ENCODE results near the gene MPZL1.
"Not testable (repeated sequence)": the region's sequence is repeated elsewhere in the genome, so short reads cannot be mapped to it uniquely, and the experiment has no call there.

MPZL1 gene

DNA sequence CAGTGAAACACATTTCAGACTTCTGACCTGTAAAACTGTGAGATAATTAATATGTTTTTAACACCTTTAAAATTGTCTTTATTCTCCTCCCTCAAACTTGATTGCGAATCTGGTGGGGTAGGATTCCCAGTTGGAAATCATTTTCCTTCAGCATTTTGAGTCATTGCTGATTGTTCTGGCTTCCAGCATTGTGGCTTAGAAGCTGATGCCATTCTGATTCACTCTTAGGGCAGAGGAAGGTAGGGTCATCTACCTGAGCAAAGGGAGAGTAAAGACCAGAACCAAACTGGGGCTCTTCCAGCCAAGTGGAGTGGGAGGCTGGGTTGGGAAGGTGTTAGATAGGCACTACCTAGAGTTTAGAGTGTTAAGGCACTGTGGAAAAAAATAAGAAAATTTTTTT lies 61.2 kb downstream of the MPZL1 start:
- DNase-seq, result no peak

DNA sequence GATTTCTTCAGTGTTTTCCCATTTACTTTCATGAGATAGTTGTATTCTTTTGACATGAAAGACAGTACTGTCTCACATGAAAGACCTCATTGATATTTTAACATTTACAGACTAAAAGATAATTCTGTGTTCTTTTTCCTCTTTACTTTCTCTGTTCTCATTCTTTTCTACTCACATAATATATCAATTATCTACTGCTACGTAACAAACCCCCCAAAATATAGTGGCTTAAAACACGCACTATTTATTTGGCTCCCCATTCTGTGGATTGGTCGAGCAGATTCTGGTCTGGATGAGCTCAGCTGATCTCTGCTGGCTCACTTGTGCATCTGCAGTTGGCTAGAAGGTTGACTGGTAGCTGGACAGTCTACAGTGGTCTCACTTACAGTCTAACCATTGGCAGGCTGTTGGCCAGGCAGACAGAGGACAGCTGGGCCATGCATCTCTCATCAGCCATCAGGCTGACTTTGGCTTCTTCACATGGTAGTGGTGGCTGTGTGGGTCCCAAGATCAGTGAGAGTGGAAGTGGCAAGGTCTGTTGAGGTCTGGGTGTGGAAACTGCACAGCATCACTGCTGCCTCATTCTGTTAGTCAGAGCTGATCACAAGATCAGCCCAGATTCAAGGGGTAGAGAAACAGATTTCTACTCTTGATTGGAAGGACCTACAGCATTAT lies 63.2 kb downstream of the MPZL1 start:
- DNase-seq, result no peak

- DNase-seq, result no peak
Observed at GRCh38 chr1:167786502-167786901, 64.7 kb downstream of the MPZL1 start.

- no peak for DNase-seq
Observed at GRCh38 chr1:167789501-167789900, 67.7 kb downstream of the MPZL1 start.

GRCh38 chr1:167790117-167790516 lies 68.3 kb downstream of the MPZL1 start:
- no peak for DNase-seq

DNA sequence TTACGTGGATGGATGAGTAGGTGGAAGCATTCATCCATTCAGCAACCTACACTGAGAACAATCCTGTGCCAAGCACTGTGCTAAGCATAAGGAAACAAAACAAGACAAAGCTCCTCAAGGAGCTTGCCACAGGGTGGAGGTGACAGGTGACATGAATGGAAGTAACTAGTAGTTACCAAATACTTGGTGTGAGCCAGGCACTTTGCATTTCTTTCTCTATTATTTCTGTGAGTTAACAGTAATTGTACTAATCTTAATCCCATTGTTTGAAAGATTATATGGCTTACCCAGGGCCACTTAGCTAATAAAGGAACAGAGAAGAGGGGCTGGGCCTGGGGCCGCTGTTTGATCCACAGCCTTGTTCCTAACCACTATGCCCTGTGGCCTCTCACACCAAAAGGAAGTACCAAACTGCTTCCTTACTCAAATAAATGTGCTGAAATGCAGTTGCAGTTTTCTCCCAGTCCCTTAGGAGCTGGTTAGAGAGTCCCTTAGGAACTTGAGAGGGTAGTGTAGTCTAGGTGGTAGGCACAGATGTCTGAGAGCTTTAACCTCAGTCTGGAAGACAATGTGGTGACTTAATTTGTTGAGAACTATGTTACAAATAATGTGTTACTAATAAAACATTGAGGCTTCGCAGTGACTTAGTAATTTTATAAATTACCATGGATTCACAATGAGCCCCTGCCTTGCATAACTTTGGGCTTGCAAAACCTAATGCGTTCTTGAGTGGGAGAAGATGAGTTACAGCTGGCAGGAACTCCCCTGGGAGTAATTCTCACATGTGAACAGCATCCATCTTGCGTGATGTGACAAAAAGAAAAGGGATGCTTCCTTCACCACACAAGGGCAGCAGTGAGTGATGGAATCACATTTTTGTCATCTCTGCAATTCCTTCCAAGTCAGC lies 69.8 kb downstream of the MPZL1 start:
- DNase-seq, result peak in 1 of 2 donors; percentile 29

- no peak for DNase-seq
Observed at GRCh38 chr1:167792188-167792565, 70.4 kb downstream of the MPZL1 start.

- no peak for DNase-seq
Observed at GRCh38 chr1:167794043-167794442, 72.3 kb downstream of the MPZL1 start.

DNA sequence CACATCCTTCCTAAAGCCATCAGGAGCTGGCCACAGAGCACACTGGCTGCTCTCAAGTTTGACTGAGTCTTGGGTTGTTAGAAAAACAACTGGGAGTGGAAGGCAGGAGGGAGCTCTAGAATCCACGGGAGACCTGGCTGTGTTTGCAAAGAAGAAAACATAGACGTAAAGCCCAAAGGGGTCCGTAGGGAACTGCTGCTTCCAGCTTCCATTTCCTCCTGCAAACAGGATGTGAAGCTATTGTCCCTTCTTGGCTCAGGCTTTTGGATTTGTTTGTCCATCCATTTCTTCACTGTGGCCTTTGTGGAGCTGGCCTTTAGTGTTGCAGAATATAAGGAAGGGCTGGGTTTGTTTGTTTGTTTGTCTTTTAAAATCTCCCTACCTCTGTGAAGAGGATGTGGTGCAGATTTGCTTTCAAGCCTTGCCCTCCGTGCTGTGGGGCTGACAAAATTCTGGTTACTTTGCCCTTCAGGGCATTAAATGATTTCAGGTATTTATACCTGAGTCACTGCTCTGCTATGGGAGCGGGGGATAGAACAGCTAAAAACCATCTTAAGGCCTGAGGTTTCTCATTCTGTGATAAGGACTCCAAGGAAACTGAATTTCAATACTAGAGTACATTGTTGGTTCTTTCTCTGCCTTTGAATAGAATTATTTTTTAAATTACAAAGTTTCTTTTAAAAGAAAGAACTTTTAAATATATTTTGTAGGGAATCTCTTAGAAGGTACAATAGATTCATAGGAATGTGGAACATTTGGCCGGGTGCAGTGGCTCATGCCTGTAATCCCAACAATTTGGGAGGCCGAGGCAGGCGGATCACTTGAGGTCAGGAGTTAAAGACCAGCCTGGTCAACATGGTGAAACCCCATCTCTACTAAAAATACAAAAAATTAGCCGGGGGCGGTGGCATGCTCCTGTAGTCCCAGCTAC lies 74.3 kb downstream of the MPZL1 start:
- DNase-seq, result no peak

GRCh38 chr1:167797015-167797414 lies 75.2 kb downstream of the MPZL1 start:
- peak; percentile 13 to 92 for DNase-seq

GRCh38 chr1:167798952-167799351 lies 77.2 kb downstream of the MPZL1 start:
- DNase-seq, result no peak

- DNase-seq, result no peak
Observed at GRCh38 chr1:167799747-167800146, 78.0 kb downstream of the MPZL1 start.

DNA sequence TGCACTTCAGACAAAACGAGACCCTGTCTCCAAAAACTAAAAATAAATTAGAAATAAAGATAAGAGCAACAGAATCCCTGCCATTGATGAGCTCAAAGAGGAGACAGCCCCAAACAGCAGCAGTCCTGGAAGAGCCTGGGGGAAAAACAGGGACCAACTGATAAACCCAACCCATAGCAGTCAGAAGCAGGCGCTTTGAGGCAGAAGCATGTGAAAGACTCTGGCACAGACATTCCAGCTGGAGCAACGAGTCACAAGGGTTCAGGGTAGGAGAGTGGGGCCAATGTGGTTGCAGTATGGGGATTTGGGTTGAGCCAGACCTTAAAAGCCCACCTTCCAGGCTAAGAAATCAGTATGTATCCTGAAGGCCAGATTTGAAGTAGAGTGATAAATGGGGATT lies 78.5 kb downstream of the MPZL1 start:
- DNase-seq, result no peak

DNA sequence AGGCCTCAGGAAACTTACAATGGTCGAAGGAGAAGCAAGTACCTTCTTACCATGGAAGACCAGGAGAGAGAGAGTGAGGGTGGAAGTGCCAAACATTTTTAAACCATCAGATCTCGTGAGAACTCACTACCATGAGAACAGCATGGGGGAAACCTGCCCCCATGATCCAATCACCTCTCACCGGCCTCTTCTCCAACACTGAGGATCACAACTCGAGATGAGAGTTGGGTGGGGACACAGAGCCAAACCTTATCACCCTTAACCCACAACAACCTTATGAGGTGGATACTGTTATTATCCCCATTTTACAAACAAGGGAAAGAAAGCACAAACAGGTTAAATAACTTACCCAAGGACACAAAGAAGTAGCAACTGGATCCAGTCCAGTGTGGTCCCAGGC lies 80.5 kb downstream of the MPZL1 start:
- no peak for DNase-seq

DNA sequence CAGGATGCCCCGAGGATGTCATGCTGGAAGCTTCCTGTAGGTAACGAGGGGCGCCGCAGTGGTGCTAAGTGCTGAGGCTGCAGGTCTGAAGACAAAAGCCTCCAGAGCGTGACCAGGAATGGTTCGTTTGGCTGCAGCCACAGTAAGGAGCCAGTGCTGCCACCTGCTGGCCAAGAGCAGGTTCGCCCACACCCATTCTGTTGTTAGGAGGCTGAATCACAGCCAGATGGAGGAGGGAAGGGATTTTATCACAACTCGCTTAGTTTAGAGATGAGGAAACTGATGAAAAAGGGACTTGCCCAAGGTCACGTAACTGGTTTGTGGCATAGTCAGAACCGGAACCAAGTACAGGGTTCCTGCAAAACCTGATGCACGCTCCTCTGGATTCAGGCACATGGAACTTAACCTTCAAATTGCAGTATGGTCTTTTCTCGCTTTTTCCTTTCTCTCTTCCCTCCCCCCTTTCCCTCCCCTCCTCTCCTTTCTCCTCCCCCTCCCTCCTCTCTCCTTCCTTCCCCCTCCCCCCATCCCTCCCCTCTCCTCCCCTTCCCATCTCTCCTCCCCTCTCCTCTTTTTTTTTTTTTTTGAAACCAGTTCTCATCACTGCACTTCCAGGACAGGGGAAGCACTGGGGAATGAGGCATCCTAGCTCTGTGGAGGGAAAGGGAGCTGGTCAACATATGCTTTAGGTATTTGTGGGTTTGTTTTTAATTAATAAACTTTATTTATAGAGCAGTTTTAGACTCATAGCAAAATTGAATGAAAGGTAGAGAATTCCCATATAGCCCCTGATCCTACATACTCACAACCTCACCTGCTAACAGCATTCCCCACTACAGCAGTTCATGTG lies 81.8 kb downstream of the MPZL1 start:
- peak; percentile 75 to 93 for DNase-seq

GRCh38 chr1:167805041-167805556 lies 83.3 kb downstream of the MPZL1 start:
- DNase-seq, result peak in 1 of 2 donors; percentile 73

DNA sequence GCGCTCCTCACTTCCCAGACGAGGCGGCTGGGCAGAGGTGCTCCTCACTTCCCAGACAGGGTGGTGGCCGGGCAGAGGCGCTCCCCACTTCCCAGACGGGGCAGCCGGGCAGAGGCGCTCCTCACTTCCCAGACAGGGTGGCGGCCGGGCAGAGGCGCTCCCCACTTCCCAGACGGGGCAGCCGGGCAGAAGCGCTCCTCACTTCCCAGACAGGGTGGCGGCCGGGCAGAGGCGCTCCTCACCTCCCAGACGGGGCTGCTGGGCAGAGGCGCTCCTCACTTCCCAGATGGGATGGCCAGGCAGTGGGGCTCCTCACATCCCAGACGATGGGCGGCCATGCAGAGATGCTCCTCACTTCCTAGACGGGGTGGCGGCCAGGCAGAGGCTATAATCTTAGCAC lies 84.5 kb downstream of the MPZL1 start:
- not testable (repeated sequence) for DNase-seq

DNA sequence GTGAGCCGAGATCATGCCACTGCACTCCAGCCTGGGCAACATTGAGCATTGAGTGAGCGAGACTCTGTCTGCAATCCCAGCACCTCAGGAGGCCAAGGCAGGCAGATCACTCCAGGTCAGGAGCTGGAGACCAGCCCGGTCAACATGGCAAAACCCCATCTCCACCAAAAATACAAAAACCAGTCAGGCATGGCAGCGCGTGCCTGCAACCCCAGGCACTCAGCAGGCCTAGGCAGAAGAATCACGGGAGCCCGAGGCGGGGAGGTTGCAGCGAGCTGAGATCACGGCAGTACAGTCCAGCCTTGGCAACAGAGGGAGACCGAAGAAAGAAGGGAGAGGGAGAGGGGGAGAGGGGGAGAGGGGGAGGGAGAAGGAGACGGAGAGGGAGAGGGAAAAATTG lies 84.9 kb downstream of the MPZL1 start:
- not testable (repeated sequence) for DNase-seq

- no peak for DNase-seq
Observed at GRCh38 chr1:167808104-167808503, 86.3 kb downstream of the MPZL1 start.

DNA sequence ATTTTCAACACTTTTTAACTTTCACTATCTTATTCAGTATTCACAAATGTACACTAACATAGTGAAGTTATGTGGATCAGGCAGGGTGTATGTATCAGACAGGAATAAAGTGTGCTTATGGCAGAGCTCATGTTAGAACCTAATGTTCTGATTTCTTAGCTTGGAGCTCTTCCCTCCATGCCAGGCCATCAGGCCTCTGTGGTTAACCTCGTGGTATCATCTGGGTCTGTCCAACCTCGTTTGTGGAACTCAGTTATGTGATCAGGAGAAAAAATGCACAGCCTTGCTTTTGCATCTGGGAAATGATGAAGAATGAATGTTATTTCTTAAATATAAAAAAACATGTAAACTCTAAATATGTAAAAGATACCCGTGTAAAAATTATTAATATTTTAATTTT lies 86.9 kb downstream of the MPZL1 start:
- no peak for DNase-seq

DNA sequence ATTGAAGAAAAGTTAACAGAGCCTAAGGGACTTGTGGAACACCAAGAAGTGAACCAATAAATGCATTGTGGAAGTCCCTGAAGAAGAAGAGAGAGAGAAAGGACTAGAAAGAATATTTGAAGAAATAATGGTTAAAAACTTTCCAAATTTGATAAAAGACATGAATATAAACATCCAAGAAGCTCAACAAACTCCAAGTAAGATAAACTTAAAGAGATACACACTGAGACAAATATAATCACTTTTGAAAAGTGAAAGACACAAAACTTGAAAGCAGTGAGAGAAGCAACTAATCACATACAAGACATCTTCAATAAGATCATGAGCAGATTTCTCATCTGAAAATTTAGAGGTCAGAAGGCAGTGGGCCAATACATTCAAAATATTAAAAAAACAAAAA lies 91.2 kb downstream of the MPZL1 start:
- DNase-seq, result no peak

- DNase-seq, result no peak
Observed at GRCh38 chr1:167815650-167816049, 93.9 kb downstream of the MPZL1 start.
